ENCODE results near the gene SAPCD1. TPM values are rescaled to one million over a fixed set of nuclear protein-coding genes. Genes with fewer than 3 reads are reported as not detected.
"Not testable (repeated sequence)": the region's sequence is repeated elsewhere in the genome, so short reads cannot be mapped to it uniquely, and the experiment has no call there.

The SAPCD1 gene
- total and polyA plus RNA-seq, 2 experiments from 2014 or later = 2.1 to 11.6 TPM

- peak within 1 kb of the TSS; percentile 92 for H3K4me3 ChIP-seq
- H3K27me3 ChIP-seq = no peaks in the 10 kb centered on the region
- no peaks in the 10 kb centered on the region for H3K9me3 ChIP-seq (ENCODE audit: low read depth)
- no peaks in the 10 kb centered on the region for H3K36me3 ChIP-seq
- H3K27ac ChIP-seq = peak within 1 kb of the TSS; percentile 92
- TF ChIP-seq CTCF (IDR thresholded peaks at IDR 0.05; ENCODE audit: low read depth, low read length) = peak; percentile 10
- H3K4me1 ChIP-seq (ENCODE audit: low read depth) = peaks cover 9% of the 10 kb centered on the region
- peak; percentile 98 to 99 for DNase-seq (ENCODE audit: low read depth in 1 of 2, low spot score in 1 of 2)
Observed at GRCh38 chr6:31806470-31807272, 44.2 kb downstream of the SAPCD1 start, which contains the start of gene LSM2. LSM2 (minus strand) TSS chr6:31806966; CDS start chr6:31806757, 209 bp downstream.

- H3K4me3 ChIP-seq; H3K36me3 ChIP-seq; DNase-seq (ENCODE audit: low read depth in 1 of 2, low spot score in 1 of 2); H3K27ac ChIP-seq; H3K9me3 ChIP-seq (ENCODE audit: low read depth); H3K27me3 ChIP-seq; H3K4me1 ChIP-seq (ENCODE audit: low read depth): not testable (repeated sequence)
Observed at GRCh38 chr6:31808599-31808998, 46.1 kb downstream of the SAPCD1 start.

GRCh38 chr6:31811645-31812044 lies 49.2 kb downstream of the SAPCD1 start:
- TF ChIP-seq CTCF (IDR thresholded peaks at IDR 0.05; ENCODE audit: low read depth, low read length) = no peak
- no peak overlapping the region for H3K4me3 ChIP-seq
- no peak for DNase-seq (ENCODE audit: low read depth in 1 of 2, low spot score in 1 of 2)
- H3K27ac ChIP-seq = no peak overlapping the region
- H3K27me3 ChIP-seq = no peaks in the 10 kb centered on the region
- no peaks in the 10 kb centered on the region for H3K36me3 ChIP-seq
- H3K9me3 ChIP-seq (ENCODE audit: low read depth) = no peaks in the 10 kb centered on the region
- peaks cover 3% of the 10 kb centered on the region for H3K4me1 ChIP-seq (ENCODE audit: low read depth)

GRCh38 chr6:31813465-31813849 lies 51.0 kb downstream of the SAPCD1 start:
- no peaks in the 10 kb centered on the region for H3K9me3 ChIP-seq (ENCODE audit: low read depth)
- no peaks in the 10 kb centered on the region for H3K4me1 ChIP-seq (ENCODE audit: low read depth)
- peak overlapping the region; percentile 100 for H3K27ac ChIP-seq
- H3K4me3 ChIP-seq = no peak overlapping the region
- no peaks in the 10 kb centered on the region for H3K27me3 ChIP-seq
- no peaks in the 10 kb centered on the region for H3K36me3 ChIP-seq
- TF ChIP-seq CTCF (IDR thresholded peaks at IDR 0.05; ENCODE audit: low read depth, low read length) = no peak
- DNase-seq (ENCODE audit: low read depth in 1 of 2, low spot score in 1 of 2) = no peak

Other genes with a start within 250 kb of the SAPCD1 start
Only the 30 nearest of the 42 such genes appear.
- gene LST1, start 176.4 kb upstream of the SAPCD1 start, total RNA-seq = 1.7 TPM in 1 of 2 replicates, not detected in the other
- gene LST1, start 176.4 kb upstream of the SAPCD1 start, polyA plus RNA-seq = 1.6 TPM in 1 of 2 replicates, not detected in the other
- not detected in 2 replicates for gene NCR3, start 169.7 kb upstream of the SAPCD1 start, total RNA-seq
- gene NCR3, start 169.7 kb upstream of the SAPCD1 start, polyA plus RNA-seq = not detected in 2 replicates
- gene AIF1, start 147.4 kb upstream of the SAPCD1 start, total RNA-seq = 1.2 TPM in 1 of 2 replicates, not detected in the other
- 1.4 and 1.6 TPM in 2 replicates for gene AIF1, start 147.4 kb upstream of the SAPCD1 start, polyA plus RNA-seq
- gene PRRC2A, start 141.9 kb upstream of the SAPCD1 start, total RNA-seq = 144 and 208 TPM in 2 replicates
- gene PRRC2A, start 141.9 kb upstream of the SAPCD1 start, polyA plus RNA-seq = 70.2 and 103 TPM in 2 replicates
- gene BAG6, start 110.0 kb upstream of the SAPCD1 start, total RNA-seq = 494 and 510 TPM in 2 replicates
- 115 TPM in 2 replicates for gene BAG6, start 110.0 kb upstream of the SAPCD1 start, polyA plus RNA-seq
- 2.3 and 2.5 TPM in 2 replicates for gene APOM, start 106.8 kb upstream of the SAPCD1 start, total RNA-seq
- gene APOM, start 106.8 kb upstream of the SAPCD1 start, polyA plus RNA-seq = 2.5 and 3.5 TPM in 2 replicates
- 24.5 and 27.4 TPM in 2 replicates for gene C6orf47, start 101.9 kb upstream of the SAPCD1 start, total RNA-seq
- gene C6orf47, start 101.9 kb upstream of the SAPCD1 start, polyA plus RNA-seq = 22.0 and 29.2 TPM in 2 replicates
- gene GPANK1, start 97.7 kb upstream of the SAPCD1 start, total RNA-seq = 28.8 and 36.2 TPM in 2 replicates
- gene GPANK1, start 97.7 kb upstream of the SAPCD1 start, polyA plus RNA-seq = 27.5 and 37.2 TPM in 2 replicates
- gene CSNK2B, start 96.6 kb upstream of the SAPCD1 start, total RNA-seq = 310 and 375 TPM in 2 replicates
- gene CSNK2B, start 96.6 kb upstream of the SAPCD1 start, polyA plus RNA-seq = 277 and 280 TPM in 2 replicates
- 3.9 and 6.8 TPM in 2 replicates for gene LY6G5B, start 92.7 kb upstream of the SAPCD1 start, total RNA-seq
- gene LY6G5B, start 92.7 kb upstream of the SAPCD1 start, polyA plus RNA-seq = 13.2 and 16.5 TPM in 2 replicates
- gene LY6G5C, start 81.6 kb upstream of the SAPCD1 start, total RNA-seq = 0.54 and 1.2 TPM in 2 replicates
- gene LY6G5C, start 81.6 kb upstream of the SAPCD1 start, polyA plus RNA-seq = 5.0 and 9.0 TPM in 2 replicates
- 48.0 and 66.3 TPM in 2 replicates for gene ABHD16A, start 59.3 kb upstream of the SAPCD1 start, total RNA-seq
- gene ABHD16A, start 59.3 kb upstream of the SAPCD1 start, polyA plus RNA-seq = 61.5 and 65.1 TPM in 2 replicates
- gene LY6G6F, start 55.8 kb upstream of the SAPCD1 start, total RNA-seq = not detected in 2 replicates
- not detected in 2 replicates for gene LY6G6F, start 55.8 kb upstream of the SAPCD1 start, polyA plus RNA-seq
- not detected in 2 replicates for gene LY6G6D, start 47.3 kb upstream of the SAPCD1 start, total RNA-seq
- gene LY6G6D, start 47.3 kb upstream of the SAPCD1 start, polyA plus RNA-seq = not detected in 2 replicates
- gene LY6G6C, start 40.9 kb upstream of the SAPCD1 start, total RNA-seq = not detected in 2 replicates
- 0.24 TPM in 1 of 2 replicates, not detected in the other for gene LY6G6C, start 40.9 kb upstream of the SAPCD1 start, polyA plus RNA-seq
- not detected in 2 replicates for gene MPIG6B, start 39.3 kb upstream of the SAPCD1 start, total RNA-seq
- gene MPIG6B, start 39.3 kb upstream of the SAPCD1 start, polyA plus RNA-seq = not detected in 2 replicates
- 134 and 138 TPM in 2 replicates for gene DDAH2, start 33.4 kb upstream of the SAPCD1 start, total RNA-seq
- 154 and 170 TPM in 2 replicates for gene DDAH2, start 33.4 kb upstream of the SAPCD1 start, polyA plus RNA-seq
- 226 and 274 TPM in 2 replicates for gene CLIC1, start 26.1 kb upstream of the SAPCD1 start, total RNA-seq
- gene CLIC1, start 26.1 kb upstream of the SAPCD1 start, polyA plus RNA-seq = 318 and 326 TPM in 2 replicates
- 6.6 and 39.4 TPM in 2 replicates for gene MSH5, start 22.7 kb upstream of the SAPCD1 start, total RNA-seq
- gene MSH5, start 22.7 kb upstream of the SAPCD1 start, polyA plus RNA-seq = 7.4 and 16.4 TPM in 2 replicates
- 16.1 and 24.7 TPM in 2 replicates for gene VWA7, start 14.7 kb downstream of the SAPCD1 start, total RNA-seq
- 9.9 and 12.3 TPM in 2 replicates for gene VWA7, start 14.7 kb downstream of the SAPCD1 start, polyA plus RNA-seq
- gene VARS1, start 33.1 kb downstream of the SAPCD1 start, total RNA-seq = 46.3 and 49.7 TPM in 2 replicates
- 51.5 and 63.9 TPM in 2 replicates for gene VARS1, start 33.1 kb downstream of the SAPCD1 start, polyA plus RNA-seq
- gene LSM2, start 44.3 kb downstream of the SAPCD1 start, total RNA-seq = 58.9 and 64.2 TPM in 2 replicates
- 76.8 and 88.6 TPM in 2 replicates for gene LSM2, start 44.3 kb downstream of the SAPCD1 start, polyA plus RNA-seq
- gene HSPA1L, start 52.6 kb downstream of the SAPCD1 start, total RNA-seq = 1.6 and 3.1 TPM in 2 replicates
- 4.5 and 5.2 TPM in 2 replicates for gene HSPA1L, start 52.6 kb downstream of the SAPCD1 start, polyA plus RNA-seq
- 122 and 167 TPM in 2 replicates for gene HSPA1A, start 52.9 kb downstream of the SAPCD1 start, total RNA-seq
- 51.2 and 92.3 TPM in 2 replicates for gene HSPA1A, start 52.9 kb downstream of the SAPCD1 start, polyA plus RNA-seq
- 184 and 226 TPM in 2 replicates for gene HSPA1B, start 65.1 kb downstream of the SAPCD1 start, total RNA-seq
- 88.0 and 88.8 TPM in 2 replicates for gene HSPA1B, start 65.1 kb downstream of the SAPCD1 start, polyA plus RNA-seq
- 26.6 and 34.9 TPM in 2 replicates for gene NEU1, start 100.2 kb downstream of the SAPCD1 start, total RNA-seq
- 27.3 and 27.6 TPM in 2 replicates for gene NEU1, start 100.2 kb downstream of the SAPCD1 start, polyA plus RNA-seq
- not detected in 2 replicates for gene SLC44A4, start 116.3 kb downstream of the SAPCD1 start, total RNA-seq
- 0.60 TPM in 1 of 2 replicates, not detected in the other for gene SLC44A4, start 116.3 kb downstream of the SAPCD1 start, polyA plus RNA-seq
- gene EHMT2, start 135.0 kb downstream of the SAPCD1 start, total RNA-seq = 98.3 and 120 TPM in 2 replicates
- 89.6 and 115 TPM in 2 replicates for gene EHMT2, start 135.0 kb downstream of the SAPCD1 start, polyA plus RNA-seq
- 20.1 and 32.0 TPM in 2 replicates for gene ZBTB12, start 139.4 kb downstream of the SAPCD1 start, total RNA-seq
- 0.62 TPM in 1 of 2 replicates, not detected in the other for gene ZBTB12, start 139.4 kb downstream of the SAPCD1 start, polyA plus RNA-seq
- gene C2, start 165.1 kb downstream of the SAPCD1 start, total RNA-seq = 1.9 TPM in 2 replicates
- 0.48 and 1.5 TPM in 2 replicates for gene C2, start 165.1 kb downstream of the SAPCD1 start, polyA plus RNA-seq